Activated CD4-positive, alpha-beta T cell treated with anti-CD3 and anti-CD28 coated beads, Interleukin-2, Interleukin-6, amounts not matched to agents 100 ng/mL and 50 ng/mL, durations not matched to agents 16 hours and 8 hours (primary cell): ENCODE measurements around the gene LRRC4B.

ENCODE experiments used
- DNase-seq: peaks from one replicate; pipeline ENCODE4 v3.0.0-alpha.2; 2020

The LRRC4B gene

DNA sequence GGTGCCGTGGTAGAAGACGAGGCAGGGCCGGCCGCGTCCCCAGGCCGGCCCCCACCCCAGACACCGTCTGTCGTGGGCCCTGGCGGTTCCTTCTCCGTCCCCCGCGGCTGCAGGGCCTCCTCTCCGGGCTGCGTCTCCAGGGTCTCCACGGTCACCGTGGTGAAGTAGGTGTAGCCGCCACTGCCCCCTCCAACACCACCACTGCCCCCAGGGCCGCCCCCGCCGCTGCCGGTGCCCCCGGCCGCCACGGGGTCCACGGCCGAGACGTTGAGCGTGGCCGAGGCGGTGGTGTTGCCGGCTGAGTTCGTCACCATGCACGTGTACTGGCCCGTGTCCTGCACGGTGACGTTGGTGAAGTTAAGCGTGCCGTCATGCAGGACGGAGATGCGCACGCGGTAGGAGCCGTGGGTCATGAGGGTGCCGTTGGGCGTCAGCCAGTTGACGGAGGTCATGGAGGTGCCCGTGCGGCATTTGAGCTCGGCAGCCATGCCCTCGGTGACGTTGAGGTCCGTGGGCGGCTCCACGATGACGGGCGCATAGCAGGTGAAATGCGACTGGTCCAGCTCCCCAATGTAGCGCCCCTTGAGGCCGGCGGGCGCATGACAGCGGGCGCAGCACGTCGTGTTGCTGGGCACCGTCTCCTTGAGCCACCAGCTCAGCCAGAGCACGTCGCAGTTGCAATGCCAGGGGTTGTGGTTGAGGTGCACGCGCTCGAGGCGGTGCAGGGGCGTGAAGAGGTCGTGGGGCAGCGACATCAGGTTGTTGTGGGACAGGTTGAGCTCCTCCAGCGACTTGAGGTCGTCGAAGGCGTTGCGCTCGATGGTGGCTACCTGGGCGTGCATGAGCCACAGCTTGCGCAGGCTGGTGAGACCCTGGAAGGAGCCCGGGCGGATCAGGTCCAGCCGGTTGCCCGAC, 49.9 kb downstream of the LRRC4B start:
- DNase-seq, result no peak

DNA sequence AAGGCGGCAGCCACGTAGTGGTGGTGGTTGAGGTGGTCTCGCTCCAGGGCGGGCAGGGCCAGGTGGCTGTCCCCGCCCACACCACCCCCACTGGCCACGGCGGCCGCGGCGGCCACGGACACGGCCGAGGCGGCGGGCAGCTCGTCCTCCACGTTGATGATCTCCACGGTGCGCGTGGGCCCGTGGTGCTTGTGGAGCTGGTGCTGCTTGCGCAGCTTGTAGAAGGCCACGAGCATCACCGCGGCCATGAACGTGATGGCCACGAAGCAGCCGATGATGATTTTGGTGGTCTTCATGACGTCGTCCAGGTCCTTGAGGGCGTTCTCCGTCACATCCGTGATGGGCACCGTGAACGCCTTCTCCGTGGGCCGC, 50.5 kb downstream of the LRRC4B start:
- DNase-seq, result no peak

DNA sequence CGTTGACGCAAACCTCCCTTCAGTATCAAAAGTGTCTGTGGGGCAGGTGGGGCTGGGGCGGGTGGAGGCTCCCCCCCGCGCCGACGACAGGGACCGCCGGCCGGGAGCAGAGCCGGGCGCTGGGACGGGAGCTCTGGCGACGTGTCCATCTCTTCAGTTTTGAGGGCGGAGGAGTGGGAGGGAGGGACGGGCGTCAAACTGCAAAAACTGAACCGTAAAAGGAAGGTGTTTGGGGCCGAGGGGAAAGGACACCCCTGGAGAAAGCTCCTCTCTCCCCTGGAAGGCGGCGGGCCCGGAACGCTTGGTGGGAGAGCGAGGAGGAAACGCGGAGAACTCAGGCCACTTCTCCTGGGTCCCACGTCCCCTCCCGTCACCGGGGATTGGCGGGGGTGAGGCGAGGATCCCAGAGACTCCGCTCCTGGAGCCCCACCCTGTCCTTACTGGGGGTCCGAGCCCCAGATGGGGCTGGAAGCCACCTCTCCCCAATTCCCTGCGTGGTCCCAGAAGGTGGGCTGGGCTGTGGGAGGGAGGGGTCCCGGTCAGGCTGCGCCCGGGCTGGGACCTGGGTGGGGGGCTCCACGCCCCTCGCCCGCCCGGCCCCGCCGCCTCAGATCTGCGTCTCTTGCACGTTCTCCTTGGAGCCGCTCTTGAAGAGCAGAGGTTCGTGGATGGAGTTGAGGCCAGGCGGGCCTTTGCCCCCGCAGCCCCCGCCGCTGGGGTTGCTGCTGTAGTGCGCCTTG, 51.1 kb downstream of the LRRC4B start:
- DNase-seq, result no peak

DNA sequence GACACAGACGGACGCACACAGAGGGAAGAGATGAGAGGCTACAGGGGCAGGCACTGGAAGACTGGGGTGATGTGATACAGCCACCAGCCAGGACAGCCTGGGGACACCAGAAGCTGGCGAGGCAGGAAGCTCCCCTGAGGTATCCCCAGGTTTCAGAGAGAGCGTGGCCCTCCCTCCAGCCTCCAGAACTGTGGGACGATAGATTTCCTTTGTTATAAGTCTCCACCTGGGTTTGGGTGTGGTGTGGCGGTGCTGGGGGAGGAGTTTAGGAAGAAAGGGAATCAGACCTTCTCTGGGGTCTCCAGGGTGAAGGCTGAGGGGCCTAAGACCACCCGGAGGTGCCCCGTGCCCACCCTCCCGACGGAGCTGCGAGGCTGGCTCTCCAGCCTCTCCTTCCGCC, 51.8 kb downstream of the LRRC4B start:
- no peak for DNase-seq

DNA sequence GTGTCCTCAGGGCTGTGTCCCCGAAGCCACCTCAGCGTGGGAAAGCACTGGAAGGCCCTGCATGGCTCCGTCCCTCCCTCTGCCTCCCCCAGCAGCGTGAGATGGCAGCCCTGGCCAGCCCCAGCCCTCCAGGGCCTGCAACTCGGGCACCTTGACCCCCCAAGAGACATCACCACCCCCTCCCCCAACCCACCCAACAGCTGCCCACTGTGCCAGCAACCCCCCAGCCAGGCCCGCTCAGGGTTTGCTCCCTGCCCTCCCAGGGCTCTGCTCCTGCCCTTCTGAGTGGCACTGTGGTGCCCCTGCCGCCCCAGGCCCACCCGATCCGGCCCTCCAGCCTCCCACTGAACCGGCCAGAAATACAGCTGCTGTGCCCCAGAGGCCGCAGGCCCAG, 53.1 kb downstream of the LRRC4B start:
- DNase-seq, result no peak

DNA sequence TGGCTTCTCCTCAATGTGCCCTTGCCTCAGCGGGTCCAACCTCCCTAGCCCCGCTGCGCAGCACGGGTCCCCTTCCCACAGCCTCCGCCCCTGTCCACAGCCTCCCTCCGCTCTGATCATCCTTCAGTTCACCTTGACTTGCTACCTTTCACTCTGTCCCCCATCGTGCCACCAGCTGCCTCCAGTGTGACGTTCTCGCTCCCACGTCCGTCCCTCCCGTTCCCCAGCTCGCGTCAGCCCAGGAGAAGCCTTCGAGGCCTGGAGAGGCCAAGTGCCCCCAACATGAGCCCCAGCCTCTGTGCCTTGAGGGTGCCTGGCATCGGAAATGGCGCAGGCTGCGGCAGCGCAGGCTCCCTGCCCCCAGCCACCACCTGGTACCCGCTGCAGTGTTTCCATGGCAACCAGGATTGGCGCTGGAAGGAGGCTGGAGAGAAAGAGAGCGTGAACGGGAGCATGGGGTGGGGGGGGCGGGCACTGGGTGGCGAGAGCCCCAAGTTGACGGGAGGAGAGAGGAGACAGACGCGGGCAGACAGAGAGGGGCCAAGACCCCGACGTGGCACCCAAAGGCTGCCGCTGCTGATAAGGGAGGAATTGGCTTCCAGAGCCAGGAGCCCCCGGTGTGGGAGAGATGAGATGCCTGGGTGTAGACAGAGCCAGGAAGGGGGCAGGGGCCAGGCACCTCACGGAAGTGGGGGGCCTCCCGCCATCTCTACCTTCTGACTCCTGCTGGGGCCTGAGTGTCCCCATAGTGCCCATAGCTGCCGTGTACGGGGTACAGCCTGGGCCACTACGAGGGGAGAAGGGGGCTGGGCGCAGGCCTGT, 53.7 kb downstream of the LRRC4B start:
- no peak for DNase-seq

DNA sequence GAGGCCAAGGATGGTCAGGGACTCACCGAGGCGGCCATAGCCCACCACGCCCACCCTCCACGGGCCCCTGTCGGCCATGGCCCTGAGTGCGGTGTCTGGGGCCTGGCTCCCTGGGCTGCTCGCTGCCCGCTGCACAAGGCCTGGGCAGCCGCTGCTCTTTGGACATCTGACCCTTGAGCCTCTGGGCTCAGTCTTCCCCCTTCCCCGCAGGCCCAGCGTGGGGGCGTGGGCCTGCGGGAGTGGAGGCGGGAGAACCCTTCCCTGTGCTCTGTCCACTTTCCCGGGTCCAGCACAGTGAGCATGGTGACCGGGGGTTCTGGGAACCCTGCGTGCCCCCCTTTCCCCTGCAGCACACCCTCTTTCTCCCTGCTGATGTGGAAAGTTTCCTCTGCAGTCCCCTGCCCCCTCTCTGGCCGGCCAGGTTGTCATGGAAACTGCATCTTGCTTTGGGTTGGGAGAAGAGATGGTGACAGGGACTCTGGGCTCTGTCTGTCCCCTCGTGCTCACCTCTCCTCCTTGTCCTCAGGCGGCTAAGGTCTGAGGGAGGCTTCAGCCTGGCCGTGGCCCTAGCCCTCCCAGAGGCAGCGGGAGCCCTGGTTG, 54.4 kb downstream of the LRRC4B start, which contains the start of gene ASPDH:
ASPDH (minus strand) TSS at position 168 of the 600 bp plus-strand sequence; CDS start at position 78, 90 bp downstream.
- no peak for DNase-seq

DNA sequence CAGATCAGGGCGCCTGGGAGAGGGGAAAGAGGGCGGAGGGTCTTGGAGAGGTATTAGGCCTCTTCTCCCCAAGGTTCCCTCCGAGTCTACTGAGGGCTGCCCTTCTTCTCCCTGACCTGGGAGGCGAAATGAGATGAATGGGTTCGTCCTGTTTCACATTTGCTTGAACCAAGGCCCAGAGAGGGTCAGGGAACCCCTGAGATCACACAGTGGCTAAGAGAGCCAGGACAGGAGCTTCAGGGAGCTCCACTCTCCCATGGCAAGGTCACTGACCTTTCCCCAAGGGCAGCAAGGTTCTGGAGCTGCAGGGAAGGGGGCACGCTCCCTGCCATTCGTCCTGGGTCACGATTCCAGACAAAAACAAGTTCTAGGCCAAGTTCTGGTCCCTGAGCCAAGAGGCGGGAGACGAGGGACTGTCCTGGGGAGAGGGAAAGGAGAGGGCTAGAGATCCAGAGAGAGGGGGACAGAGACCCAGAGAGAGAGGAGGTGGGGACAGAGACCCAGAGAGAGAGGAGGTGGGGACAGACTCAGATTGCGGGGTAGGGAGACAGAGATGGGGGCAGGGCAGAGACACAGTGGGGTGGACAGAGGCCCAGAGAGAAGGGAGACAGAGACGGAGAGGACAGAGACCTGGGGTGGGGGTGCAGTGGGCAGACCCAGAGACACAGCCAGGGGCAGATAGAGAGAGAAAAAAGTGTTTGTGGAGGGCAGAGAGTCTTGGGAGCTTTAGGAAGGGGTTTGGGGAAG, 55.1 kb downstream of the LRRC4B start:
- no peak for DNase-seq

DNA sequence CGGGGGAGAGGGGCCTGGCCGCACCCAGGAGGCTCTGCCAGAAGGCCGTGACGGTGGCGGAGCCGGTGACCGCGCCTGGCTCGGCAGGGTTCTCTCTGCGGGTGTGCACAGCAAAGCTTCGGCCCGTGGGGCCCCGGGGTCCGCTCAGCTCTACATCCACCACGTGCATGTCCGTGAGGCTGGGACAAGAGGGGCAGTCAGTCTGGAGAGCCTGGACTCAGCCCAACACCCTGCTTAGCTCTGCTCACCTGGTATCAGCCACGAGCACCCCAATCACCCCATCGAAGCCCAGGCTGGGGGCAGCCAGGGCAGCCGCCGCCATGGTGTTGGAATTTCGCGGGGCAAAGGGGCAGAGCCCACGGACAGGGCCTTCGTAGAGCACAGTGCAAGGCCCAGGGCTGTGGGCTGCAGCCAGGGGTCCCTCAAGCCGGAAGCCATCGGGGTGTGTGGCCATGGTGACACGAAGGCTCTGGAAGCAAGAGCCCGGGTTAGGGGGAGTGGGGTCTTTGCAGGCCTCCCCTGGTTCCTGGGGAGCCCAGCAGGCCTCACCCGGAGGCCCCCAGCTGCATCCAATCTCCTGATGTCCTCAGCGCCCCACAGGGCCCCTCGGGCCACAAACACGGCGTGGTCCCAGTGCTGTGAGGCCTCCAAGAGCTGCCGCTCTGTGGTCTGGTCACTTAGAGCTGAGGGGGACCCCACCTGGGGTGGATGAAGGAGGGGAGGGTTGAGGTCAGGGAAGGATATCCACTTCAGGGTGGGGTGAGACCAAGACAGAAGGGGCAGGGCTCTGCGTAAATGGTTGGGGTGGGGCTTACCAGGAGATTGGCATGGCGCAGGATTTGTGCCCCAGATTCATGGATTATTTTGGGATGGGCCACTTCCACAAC, 55.9 kb downstream of the LRRC4B start:
- no peak for DNase-seq

DNA sequence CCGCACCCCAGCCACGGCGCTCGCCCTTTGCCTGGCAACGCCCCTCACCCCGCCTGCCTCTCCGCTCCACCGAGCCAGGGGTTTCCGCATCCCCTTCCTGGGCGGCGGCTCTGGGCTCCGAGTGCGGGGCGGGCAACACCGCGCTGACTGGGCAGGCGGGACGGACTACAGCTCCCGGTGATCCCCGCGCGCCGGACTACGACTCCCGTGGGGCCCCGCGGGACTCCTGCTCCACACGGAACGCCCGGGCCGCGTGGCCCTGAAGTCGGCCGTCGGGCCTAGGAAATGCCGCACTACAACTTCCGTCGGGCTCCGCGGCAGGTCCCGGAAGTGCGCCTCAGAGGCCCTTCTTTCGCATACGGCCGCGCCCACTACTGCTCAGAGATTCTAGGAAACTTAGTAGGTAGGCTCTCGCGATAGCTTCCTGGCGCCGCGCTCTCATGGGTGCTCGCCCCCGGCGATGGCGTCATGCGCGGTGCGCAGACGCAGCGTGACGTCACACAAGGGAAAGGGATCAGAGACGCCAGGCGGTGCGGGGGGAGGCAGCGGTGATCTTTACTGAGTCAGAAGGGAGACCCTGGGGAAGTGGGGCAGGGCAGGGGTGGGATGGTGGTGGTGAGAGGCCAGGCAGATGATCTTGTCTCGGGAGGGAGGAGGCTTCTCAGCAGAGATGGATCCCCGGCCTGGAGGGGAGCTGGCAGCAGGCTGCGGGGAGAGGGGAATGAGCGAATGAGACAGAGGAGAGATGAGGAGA, 57.0 kb downstream of the LRRC4B start, which contains the start of gene JOSD2:
JOSD2 (minus strand) TSS at position 123 of the 754 bp plus-strand sequence. CDS start 760 bp downstream, outside the sequence.
- peak; percentile 98 for DNase-seq

DNA sequence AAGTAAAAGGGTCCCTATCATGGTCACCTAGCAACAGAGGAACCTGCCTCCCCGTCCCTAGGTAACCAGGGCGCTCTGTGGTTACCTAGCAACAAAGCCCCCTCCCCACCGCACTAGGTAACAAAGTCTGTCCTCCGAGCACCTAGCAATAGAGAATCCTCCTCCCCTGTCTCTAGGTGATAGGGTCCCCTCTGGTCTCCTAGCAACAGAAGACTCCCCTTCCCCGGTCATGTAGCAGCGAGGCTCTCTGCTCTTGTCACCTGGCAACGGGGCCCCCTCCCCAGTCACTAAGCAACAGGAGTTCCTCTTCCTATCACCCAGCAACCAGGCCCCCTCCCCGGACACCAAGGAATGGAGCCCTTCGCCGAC, 57.6 kb downstream of the LRRC4B start:
- no peak for DNase-seq

DNA sequence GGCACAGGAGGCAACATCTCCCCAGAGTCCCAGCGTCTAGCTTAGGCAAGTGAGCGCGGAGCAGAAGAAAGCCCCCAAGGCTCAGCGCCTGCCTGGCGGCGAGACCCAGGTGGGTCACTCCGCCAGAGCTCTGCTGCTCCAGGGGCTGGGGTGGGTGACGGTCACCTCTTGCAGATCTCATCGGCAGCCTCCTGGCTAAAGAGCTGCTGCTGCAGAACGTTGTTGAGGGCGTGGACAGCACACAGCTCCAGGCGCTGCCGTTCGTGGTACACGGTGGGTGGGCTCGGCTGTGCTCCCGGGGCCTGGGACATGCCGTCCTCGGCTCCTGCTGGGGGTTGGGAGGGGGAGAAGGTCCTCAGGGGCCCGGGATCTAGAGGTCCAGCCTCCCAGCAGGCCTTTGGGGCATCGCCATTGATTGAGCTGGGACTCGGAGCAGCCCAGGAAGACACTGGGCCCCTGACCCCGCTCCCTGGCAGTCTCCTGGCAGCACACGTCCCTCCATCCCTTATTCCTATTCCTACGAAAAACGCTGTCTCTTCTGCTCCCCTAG, 58.0 kb downstream of the LRRC4B start:
- DNase-seq, result no peak

DNA sequence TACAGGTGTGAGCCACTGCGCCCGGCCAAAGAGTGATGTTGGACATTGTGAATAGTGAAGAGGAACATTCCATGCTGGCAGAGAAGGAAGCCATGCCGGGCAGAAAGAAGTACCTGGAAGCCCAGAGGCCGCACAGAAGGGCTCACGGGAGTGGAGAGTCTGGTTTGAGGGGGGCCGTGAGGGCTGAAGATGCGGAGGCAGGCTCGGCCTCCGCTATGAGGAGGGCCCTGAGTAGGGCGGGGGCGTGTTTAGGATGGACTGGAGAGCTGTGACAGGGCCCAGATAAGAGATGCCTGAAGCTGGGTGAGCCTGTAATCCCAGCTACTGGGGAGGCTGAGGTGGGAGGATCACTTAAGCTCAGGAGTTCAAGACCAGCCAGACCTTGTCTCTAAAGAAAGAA, 58.9 kb downstream of the LRRC4B start:
- DNase-seq, result no peak

DNA sequence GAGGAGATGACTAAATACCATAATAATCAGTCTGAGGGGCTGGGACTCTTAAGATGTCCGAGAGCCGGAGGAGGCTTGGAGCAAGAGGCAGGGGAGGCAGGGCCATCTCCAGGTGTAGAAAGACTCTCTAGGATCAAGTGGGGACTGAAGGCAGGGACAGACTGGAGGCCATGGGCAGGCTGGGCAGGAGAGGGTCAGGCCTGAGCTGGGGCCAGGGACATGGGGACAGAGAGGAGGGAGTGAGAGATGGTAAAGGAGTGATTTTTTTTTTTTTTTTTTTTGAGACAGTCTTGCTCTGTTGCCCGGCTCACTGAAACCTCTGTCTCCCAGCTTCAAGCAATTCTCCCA, 59.4 kb downstream of the LRRC4B start:
- DNase-seq, result no peak

DNA sequence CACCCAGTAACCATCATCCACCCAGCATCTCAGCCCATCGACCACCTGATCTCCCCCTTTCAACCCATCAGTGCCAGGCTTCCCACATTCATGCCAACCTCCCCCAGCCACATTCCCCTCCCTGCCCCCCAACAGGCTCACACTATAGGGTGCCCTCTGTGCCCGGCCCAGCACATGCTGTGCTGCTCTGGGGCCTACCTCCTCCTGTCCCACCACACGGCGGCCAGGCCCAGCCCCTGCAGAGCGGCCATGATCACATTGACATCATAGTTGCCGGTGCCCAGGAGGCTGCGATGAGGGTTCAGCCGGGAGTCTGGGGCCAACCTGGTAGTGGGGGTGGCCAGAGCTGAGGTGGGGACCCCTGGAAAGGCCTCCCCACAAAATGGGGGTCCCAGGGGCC, 60.9 kb downstream of the LRRC4B start:
- no peak for DNase-seq

DNA sequence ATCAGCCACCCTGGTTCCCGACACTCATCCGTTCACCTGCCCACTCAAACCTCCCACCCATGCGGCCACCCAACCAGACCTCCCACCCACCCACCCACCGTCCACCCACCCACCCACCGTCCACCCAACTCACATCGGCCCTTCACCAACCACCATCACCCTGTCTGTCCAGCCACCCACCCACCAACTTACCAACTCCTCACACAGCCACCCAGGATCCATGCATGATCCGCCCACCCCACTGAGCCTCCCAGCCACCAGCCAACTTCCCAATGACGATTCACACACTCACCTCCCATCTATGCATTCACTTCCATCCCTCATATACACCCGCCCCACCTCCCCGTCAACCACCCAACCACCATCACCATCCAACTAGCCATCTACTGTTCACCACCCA, 61.5 kb downstream of the LRRC4B start:
- no peak for DNase-seq

DNA sequence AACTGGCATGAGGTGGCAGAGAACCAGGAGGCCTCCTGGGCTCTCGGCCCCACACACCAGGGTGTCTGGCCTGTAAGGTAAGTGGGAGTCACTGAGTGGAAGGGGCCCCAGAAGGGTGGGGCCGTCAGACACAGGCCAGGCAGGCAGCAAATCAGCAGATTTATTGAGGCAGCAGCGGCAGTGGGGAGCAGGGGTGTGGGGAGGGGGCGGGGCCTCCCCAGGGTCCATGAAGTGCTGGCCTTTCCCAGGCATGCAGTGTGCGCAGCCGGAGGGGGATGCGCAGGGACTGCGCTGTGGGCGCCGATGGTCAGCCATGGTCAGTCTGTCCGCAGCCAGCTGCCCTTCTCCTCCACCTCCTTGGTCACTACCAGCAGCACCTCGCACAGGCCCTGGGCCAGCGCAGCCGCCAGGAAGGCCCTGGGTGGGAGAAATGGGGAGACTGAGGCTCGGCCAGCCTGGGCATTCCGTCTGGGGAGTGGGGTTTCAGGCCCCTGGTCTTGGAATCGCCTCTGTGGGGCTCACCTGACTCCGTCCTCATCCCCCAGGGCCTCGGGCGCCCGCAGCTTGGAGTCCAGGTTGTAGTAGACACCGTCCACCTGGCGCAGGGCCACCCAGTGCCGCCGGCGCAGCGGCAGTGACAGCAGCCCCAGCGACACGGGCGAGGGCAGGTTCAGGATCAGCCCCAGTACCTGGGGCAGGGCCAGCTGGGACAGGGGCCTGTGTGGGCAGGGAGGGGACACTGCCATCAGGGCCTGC, 62.2 kb downstream of the LRRC4B start:
- DNase-seq, result no peak

DNA sequence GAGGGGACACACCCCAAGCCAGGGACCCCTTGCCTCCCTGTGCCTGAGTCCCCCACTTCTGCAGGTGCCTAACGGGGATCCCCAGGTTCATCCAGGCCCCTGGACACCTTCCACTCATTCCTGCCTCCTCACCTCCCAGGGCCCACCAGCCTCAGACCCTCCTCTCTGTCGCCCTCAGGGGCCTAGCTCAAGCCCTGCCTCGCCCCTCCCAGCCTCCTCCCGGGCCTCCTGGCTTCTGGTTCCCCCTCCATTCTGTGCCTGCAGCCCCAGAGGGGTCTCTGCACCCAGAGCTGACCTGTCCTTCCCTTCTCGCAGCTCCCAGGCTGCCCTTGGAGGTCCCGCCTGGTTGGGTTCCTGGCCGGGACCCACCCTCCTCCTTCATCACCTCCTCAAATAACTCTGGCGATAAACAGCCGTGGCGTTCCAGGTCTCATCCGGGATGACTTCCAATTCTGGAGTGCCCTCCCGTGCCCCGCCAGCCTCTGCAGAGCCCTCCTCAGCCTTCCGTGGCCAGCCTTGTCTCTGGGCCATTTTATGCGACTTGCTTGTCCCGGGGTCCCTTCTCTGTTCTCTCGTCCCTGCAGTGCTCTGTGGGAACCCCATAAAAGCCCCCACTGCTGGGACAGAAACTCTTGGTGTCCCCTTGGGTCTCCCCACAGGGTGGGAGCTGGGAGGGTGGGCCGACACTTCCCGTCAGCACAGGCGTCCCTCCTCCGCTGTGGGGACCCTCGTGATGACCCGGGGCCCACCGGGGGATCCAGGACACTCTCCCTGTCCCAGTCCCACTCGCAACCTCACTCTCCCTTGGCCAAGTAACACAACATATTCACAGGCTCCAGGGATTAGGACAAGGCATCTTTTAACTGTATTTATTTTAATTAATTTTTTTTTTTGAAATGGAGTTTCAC, 66.4 kb downstream of the LRRC4B start:
- DNase-seq, result no peak
